GM21529 (cell line): Measurements from ENCODE around the gene C6orf136.

Source experiments
- ATAC-seq: cut with Tn5 transposase; IDR thresholded peaks from one replicate; pipeline ENCODE4 v1.9.1; 2021; ENCODE audit not compliant: unreplicated experiment

Gene C6orf136, protein sequence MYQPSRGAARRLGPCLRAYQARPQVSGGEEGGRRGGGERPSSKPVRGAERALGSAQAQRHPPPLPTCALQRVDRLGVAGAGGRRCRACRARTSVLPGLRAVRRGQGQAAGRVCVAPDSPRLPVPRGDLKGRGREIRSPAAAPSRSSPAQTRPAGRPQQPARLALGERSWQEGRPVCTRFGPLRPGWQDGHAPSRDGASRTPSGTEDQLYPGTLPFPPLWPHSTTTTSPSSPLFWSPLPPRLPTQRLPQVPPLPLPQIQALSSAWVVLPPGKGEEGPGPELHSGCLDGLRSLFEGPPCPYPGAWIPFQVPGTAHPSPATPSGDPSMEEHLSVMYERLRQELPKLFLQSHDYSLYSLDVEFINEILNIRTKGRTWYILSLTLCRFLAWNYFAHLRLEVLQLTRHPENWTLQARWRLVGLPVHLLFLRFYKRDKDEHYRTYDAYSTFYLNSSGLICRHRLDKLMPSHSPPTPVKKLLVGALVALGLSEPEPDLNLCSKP

DNA sequence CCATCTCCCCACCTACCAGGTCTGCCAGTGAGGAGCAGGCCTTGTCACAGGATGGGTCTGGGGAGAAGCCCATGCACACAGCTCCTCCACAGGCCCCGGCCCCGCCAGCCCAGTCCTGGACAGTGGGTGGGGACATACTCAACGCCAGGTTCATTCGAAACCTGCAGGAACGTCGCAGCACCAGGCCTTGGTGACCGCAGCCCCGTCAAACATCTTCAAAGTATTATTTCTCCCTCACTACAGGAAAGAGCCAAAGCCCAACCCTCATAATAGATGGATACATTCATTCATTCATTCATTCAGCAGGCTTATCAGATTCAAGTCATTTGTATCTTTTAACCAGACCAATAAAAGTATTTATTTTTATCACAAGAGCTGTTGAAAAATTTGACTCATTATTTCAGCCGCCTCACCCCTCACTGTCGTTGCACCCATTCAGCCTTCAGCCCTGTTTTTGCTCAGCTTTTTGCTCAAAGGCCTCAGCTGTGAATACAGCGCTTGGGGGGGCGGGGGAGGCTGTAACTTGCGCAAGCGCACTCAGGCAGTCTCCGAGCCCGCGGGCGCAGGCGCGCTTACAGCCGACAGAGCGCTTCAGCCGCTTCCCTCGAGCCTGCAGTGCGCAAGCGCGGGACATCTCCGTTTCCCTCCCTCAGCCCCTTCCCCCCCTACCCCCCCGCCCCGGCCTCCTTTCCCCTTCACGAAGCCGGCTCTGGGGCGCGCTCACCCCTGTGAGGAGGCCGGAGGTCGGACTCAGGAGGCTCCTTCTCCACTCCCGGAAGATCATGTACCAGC, at the start of gene C6orf136:
Gene C6orf136 (plus strand): TSS at position 684 of the 792 bp plus-strand sequence. CDS start 99 bp downstream, at position 783.
- peak; percentile 59 for ATAC-seq

DNA sequence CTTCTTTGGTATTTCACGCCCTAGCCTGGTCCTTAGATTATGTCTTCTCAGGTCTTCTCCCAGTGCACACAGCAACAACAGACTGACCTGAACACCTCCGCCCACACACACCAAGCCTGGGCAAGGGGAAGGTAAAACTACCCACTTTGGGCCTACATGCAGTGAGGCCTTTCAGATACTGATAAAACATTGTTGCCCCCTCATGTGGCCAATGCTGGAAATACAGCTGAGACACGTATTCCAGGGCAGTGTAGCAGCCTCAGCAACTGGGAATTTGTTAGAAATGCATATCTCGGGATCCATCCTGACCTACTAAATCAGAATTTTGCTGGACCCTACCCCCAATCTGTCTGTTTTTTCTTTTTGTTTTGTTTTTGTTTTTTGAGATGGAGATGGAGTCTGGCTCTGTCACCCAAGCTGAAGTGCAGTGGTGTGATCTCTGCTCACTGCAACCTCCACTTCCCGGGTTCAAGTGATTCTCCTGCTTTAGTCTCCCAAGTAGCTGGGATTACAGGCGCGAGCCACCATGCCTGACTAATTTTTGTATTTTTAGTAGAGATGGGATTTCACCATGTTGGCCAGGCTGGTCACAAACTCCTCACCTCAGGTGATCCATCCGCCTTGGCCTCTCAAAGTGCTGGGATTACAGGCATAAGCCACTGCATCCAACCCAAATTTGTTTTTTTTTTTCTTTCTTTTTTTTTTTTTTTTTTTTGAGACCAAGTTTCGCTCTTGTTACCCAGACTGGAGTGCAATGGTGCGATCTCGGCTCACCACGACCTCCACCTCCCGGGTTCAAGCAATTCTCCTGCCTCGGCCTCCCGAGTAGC, 49.4 kb upstream of the C6orf136 start:
- ATAC-seq = peak; percentile 79

DNA sequence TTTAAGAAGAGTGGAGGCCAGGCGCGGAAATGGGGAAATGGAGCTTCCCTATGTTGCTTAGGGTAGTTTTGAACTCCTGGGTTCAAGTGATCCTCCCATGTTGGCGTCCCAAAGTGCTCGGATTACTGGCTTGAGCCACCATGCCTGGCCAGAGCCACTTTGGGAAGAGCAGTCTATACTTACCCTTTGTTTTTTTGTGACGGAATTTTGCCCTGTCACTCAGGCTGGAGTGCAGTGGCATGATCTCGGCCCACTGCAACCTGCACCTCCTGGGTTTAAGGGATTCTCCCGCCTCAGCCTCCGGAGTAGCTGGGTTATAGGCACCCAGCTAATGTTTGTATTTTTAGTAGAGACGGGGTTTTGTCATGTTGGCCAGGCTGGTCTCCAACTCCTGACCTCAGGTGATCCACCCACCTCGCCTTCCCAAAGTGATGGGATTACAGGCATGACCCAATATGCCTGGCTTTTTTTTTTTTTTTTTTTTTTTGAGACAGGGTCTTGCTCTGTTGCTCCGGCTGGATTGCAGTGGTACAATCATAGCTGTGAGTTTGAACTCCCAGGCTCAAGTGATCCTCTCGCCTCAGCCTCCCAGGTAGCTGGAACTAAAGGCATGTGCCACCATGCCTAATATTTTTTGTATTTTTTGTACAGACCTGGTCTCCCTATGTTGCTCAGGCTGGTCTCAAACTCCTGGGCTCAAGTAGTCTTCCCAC, 47.9 kb upstream of the C6orf136 start:
- ATAC-seq = no peak

DNA sequence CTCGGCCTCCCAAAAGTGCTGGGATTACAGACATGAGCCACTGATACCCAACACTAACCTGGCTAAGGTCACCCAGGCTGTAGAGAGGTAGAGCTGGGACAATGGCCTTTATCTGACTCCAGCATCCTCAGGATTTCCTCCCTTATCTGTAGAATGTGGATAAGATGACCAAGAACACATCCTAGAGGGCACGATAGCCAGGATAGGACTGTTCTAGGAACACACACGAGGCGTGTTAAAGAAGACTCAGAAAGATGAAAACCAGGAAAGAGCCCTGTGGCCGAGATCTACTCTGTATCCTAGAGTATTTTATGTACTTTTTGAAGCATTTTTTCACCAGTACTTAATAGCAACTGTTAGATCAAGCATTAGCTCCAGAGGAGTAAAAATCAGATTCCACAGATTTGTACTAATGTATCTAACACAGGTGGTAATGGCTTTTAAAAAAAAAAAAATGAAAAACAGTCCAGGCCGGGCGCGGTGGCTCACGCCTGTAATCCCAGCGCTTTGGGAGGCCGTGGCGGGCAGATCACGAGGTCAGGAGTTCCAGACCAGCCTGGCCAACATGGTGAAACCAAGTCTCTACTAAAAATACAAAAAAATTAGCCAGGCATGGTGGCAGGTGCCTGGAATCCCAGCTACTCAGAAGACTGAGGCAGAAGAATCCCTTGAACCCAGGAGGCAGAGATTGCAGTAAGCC, 47.2 kb upstream of the C6orf136 start:
- no peak for ATAC-seq

DNA sequence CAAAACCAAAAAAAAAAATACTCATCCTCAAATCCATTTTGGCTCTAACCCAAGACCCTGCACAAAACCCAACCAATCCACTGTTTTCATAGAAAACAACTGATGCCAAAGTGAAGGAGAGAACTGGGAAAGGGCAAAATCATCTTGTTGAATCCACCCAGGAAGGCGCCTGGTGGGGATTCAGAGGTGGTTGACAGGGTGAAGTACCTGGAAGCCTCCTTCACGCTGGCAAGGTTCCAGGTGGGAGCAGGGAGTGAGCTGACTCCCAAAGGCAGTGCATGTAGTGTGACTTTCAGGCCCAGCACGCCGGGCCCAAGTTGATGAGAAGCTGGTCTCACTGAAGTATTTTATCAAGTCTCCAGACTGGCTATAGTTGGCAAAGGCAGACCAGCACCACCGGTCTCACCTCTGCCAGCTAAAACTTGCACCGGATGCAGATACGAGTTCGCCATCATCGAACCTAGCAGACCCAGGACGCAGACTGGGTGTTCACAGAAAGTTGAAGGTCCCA, 46.4 kb upstream of the C6orf136 start:
- ATAC-seq = no peak

DNA sequence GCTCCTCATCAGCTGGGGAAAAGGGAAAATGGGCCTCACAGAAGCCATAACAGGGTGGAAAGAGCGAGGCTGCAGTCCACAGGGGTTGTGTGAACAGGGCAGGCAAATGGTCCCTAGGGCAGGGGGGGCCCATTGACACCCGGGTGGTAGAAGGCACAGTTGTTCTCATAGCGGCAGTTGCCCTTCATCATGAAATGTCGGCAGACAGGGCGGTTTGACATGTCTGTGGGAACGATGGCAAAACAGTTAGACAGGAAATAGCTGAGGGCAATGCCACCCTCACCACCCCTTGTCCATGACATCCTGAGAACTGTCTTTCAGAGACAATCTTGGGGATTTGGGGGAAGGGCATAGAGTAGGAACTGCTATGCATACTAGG, 45.5 kb upstream of the C6orf136 start:
- ATAC-seq = no peak

- no peak for ATAC-seq
Measured at GRCh38 chr6:30601815-30602641, 44.9 kb upstream of the C6orf136 start.

DNA sequence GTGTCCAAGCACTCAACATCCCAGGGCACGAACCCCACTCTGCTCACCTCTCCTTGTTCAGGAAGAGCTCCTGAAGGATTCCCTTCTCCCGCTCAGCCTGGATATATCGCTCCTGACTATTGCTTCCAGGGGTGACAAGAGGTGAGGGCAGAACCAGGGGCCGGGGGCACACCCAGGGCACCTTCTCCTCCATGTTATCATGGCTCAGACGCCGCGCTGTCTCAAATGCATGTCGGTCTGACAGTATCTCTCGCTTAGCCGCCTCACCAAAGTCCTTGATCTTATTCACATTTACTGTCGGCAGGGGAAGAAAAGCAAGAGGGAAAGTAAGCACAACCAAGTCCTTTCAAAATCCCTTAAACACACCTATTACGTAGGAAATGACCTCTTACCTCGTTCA, 43.0 kb upstream of the C6orf136 start:
- no peak for ATAC-seq

GRCh38 chr6:30610065-30610464, 36.9 kb upstream of the C6orf136 start:
- ATAC-seq = no peak

DNA sequence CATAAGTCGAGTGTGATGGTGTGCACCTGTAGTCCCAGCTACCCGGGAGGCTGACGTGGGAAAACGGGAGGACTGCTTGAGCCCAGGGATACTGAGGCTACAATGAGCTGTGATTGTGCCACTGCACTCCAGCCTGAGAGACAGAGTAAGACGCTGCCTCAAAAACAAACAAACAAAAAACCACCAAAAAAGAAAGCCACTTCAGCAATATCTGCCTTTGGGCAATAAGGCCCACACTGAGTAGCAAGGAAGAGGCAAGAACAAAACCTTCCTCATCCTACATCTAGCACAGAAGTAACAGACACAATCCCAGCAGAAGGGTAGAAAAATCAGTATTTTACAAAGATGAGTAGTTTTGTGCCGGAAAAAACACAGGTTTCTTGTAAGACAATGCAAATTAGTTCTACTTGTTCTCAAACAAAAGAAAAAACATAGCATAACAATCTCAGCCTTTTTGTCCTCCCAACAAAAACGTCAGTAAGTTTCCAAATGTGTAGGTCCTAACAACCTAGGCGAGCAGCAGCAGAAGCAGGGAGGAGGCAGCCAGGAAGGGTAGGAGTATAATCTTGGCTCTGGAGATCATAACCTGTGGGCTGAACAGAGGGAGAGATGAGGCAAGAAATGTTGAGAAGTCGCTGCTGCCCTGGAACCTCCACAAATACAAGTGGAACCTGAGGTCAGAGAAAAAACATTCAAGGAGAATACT, 35.6 kb upstream of the C6orf136 start:
- no peak for ATAC-seq

DNA sequence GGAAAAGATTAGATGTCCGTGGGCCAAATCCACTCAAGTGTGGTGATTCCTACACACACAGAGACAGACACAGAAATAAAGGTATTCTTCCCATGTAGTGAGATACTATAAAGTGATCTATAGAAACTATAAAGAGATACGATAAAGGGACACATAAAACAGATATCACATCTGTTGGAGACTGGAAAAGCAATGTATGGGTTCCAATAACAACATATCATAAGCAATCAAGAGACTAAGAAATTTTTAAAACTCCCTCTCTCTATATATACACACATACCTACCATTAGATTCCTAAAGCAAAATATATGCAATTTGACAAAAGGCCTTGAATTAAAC, 35.1 kb upstream of the C6orf136 start:
- ATAC-seq = no peak

GRCh38 chr6:30612213-30612612, 34.7 kb upstream of the C6orf136 start:
- no peak for ATAC-seq

- ATAC-seq = no peak
Measured at GRCh38 chr6:30612687-30613248, 34.2 kb upstream of the C6orf136 start.

GRCh38 chr6:30613251-30614043, 33.5 kb upstream of the C6orf136 start:
- ATAC-seq = no peak

DNA sequence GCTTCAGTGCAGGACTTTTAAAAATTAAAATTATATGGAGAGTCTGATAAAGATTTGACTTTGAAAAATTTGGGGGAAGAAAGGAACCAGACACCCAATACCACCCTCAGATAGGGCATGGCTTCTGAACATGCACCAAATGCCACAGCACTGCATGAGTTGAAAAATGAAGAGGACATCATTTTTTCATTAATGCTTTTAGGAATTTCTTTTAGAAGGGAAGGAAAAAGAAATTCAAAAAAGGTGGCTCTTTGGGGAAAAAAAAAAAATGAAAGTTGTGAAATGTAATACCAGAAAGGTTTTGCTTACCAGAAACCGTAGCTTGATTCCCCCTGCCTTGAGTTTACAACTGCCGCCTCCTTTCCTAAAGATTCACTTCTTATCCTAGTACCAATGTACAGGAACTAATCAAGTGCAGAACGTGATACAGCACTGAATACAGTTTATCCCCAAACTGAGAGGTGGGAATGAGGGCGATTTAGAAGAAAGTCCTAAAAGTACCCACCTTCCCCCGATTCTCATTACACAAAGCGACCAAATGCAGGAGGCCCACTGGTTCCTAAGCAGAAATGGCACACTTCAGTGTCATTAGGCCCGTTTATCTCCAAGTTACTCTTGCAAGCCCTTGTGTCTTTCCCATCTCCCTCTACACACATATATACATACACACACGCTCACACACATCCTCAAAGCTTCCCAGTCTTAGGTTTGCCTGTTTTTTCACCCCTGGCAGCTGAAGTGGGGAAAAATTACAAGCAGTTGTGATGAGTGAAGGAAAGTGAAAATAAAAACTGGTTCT, 32.7 kb upstream of the C6orf136 start:
- no peak for ATAC-seq

DNA sequence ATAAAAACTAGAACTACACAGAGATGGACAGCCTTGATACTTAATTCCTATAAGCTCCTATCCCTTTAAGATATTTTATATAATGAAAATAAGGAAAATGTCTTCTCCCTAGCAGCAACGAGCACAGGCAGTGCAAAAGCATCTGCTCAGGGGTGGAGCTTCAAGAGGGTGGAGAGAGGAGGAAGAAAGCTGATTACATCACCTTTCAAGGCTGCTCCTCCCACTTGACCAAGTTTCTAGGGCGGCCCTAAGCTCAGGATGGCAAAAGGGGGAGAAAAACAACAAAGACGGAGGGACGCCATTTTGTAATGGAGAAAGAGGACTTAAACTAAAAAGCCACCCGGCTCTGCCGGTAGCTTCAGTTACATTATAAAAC, 32.1 kb upstream of the C6orf136 start:
- peak; percentile 54 for ATAC-seq
